Measurements from ENCODE around the gene EIF2AK2. TPM values are rescaled to one million over a fixed set of nuclear protein-coding genes. Genes with fewer than 3 reads are reported as not detected.

The EIF2AK2 gene
- total RNA-seq, 1 donor: 42.3 TPM

GRCh38 chr2:37189452-37190153, 32.8 kb upstream of the EIF2AK2 start:
- no peak overlapping the region for H3K4me3 ChIP-seq (ENCODE audit: insufficient read depth, low read length)
- peaks cover 10% of the 10 kb centered on the region for H3K4me1 ChIP-seq (ENCODE audit: insufficient read depth, low read length)
- TF ChIP-seq, protein P1, sequence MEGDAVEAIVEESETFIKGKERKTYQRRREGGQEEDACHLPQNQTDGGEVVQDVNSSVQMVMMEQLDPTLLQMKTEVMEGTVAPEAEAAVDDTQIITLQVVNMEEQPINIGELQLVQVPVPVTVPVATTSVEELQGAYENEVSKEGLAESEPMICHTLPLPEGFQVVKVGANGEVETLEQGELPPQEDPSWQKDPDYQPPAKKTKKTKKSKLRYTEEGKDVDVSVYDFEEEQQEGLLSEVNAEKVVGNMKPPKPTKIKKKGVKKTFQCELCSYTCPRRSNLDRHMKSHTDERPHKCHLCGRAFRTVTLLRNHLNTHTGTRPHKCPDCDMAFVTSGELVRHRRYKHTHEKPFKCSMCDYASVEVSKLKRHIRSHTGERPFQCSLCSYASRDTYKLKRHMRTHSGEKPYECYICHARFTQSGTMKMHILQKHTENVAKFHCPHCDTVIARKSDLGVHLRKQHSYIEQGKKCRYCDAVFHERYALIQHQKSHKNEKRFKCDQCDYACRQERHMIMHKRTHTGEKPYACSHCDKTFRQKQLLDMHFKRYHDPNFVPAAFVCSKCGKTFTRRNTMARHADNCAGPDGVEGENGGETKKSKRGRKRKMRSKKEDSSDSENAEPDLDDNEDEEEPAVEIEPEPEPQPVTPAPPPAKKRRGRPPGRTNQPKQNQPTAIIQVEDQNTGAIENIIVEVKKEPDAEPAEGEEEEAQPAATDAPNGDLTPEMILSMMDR (IDR thresholded peaks at IDR 0.05; ENCODE audit: extremely low read depth, low read depth, low read length): no peak
- no peaks in the 10 kb centered on the region for H3K36me3 ChIP-seq (ENCODE audit: insufficient read depth, low read length)
- no peak overlapping the region for H3K27ac ChIP-seq (ENCODE audit: low read depth, low read length)
- peak overlapping the region; percentile 14 for H3K4me2 ChIP-seq (ENCODE audit: insufficient read depth, low read length)
- peak; percentile 75 for DNase-seq (ENCODE audit: insufficient read length, low spot score, missing footprints)
- H3K79me2 ChIP-seq (ENCODE audit: insufficient read depth, low read length): no peaks in the 10 kb centered on the region
- peak overlapping the region; percentile 58 for H2AFZ ChIP-seq (ENCODE audit: low read length)
- H3K27me3 ChIP-seq (ENCODE audit: insufficient read depth, low read length): peaks cover 7% of the 10 kb centered on the region
- H4K20me1 ChIP-seq (ENCODE audit: insufficient read depth, low read length): no peaks in the 10 kb centered on the region
- H3K9me3 ChIP-seq (ENCODE audit: low read depth, low read length): no peaks in the 10 kb centered on the region

DNA sequence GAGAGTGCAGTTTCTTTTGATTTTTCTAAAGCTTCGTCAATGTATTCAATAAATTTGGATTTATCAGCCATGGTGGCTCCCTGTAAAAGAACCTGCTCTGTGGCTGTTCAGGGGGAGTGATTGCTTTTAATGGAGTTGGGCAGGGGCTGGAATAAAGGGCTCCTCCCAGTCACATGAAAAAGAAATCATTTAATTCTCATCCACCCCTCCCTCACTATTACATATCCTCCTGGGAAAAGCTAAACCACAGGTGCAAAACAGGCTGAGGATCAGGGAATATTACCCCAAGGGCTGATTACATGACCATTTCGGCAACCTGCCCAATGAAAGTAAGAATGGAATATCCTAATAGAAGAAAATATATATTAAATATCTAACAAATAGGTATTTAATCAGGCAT, 31.8 kb upstream of the EIF2AK2 start, which contains the start of gene SULT6B1:
SULT6B1 (minus strand) TSS at position 101 of the 400 bp plus-strand sequence; CDS start at position 71, 30 bp downstream.
- no peaks in the 10 kb centered on the region for H3K36me3 ChIP-seq (ENCODE audit: insufficient read depth, low read length)
- H3K4me3 ChIP-seq (ENCODE audit: insufficient read depth, low read length): no peak within 1 kb of the TSS
- no peak for DNase-seq (ENCODE audit: insufficient read length, low spot score, missing footprints)
- H3K79me2 ChIP-seq (ENCODE audit: insufficient read depth, low read length): no peaks in the 10 kb centered on the region
- no peak within 1 kb of the TSS for H2AFZ ChIP-seq (ENCODE audit: low read length)
- no peak within 1 kb of the TSS for H3K27ac ChIP-seq (ENCODE audit: low read depth, low read length)
- TF ChIP-seq, protein P1 (IDR thresholded peaks at IDR 0.05; ENCODE audit: extremely low read depth, low read depth, low read length): no peak
- H3K27me3 ChIP-seq (ENCODE audit: insufficient read depth, low read length): peaks cover 7% of the 10 kb centered on the region
- H3K4me2 ChIP-seq (ENCODE audit: insufficient read depth, low read length): no peak within 1 kb of the TSS
- H4K20me1 ChIP-seq (ENCODE audit: insufficient read depth, low read length): no peaks in the 10 kb centered on the region
- no peaks in the 10 kb centered on the region for H3K9me3 ChIP-seq (ENCODE audit: low read depth, low read length)
- H3K4me1 ChIP-seq (ENCODE audit: insufficient read depth, low read length): peaks cover 10% of the 10 kb centered on the region

- H3K36me3 ChIP-seq (ENCODE audit: insufficient read depth, low read length): no peaks in the 10 kb centered on the region
- peaks cover 7% of the 10 kb centered on the region for H3K27me3 ChIP-seq (ENCODE audit: insufficient read depth, low read length)
- H3K27ac ChIP-seq (ENCODE audit: low read depth, low read length): no peak overlapping the region
- no peaks in the 10 kb centered on the region for H4K20me1 ChIP-seq (ENCODE audit: insufficient read depth, low read length)
- TF ChIP-seq, protein P1 (IDR thresholded peaks at IDR 0.05; ENCODE audit: extremely low read depth, low read depth, low read length): no peak
- no peak overlapping the region for H2AFZ ChIP-seq (ENCODE audit: low read length)
- no peaks in the 10 kb centered on the region for H3K4me1 ChIP-seq (ENCODE audit: insufficient read depth, low read length)
- H3K79me2 ChIP-seq (ENCODE audit: insufficient read depth, low read length): no peaks in the 10 kb centered on the region
- H3K4me3 ChIP-seq (ENCODE audit: insufficient read depth, low read length): no peak overlapping the region
- H3K9me3 ChIP-seq (ENCODE audit: low read depth, low read length): no peaks in the 10 kb centered on the region
- H3K4me2 ChIP-seq (ENCODE audit: insufficient read depth, low read length): peak overlapping the region; percentile 39
- peak; percentile 85 for DNase-seq (ENCODE audit: insufficient read length, low spot score, missing footprints)
Measured at GRCh38 chr2:37181726-37182684, 25.2 kb upstream of the EIF2AK2 start.

GRCh38 chr2:37180640-37181039, 23.9 kb upstream of the EIF2AK2 start:
- H4K20me1 ChIP-seq (ENCODE audit: insufficient read depth, low read length): no peaks in the 10 kb centered on the region
- peaks cover under 1% of the 10 kb centered on the region for H3K27me3 ChIP-seq (ENCODE audit: insufficient read depth, low read length)
- no peaks in the 10 kb centered on the region for H3K9me3 ChIP-seq (ENCODE audit: low read depth, low read length)
- H3K4me1 ChIP-seq (ENCODE audit: insufficient read depth, low read length): no peaks in the 10 kb centered on the region
- H2AFZ ChIP-seq (ENCODE audit: low read length): no peak overlapping the region
- no peak overlapping the region for H3K4me3 ChIP-seq (ENCODE audit: insufficient read depth, low read length)
- TF ChIP-seq, protein P1 (IDR thresholded peaks at IDR 0.05; ENCODE audit: extremely low read depth, low read depth, low read length): no peak
- no peak overlapping the region for H3K27ac ChIP-seq (ENCODE audit: low read depth, low read length)
- no peak overlapping the region for H3K4me2 ChIP-seq (ENCODE audit: insufficient read depth, low read length)
- H3K36me3 ChIP-seq (ENCODE audit: insufficient read depth, low read length): no peaks in the 10 kb centered on the region
- no peaks in the 10 kb centered on the region for H3K79me2 ChIP-seq (ENCODE audit: insufficient read depth, low read length)
- no peak for DNase-seq (ENCODE audit: insufficient read length, low spot score, missing footprints)

Data from osteoblast (primary cell).